Peyer's patch (tissue), 4 donors: ENCODE data around the gene DCDC2B.

Experiments used
- CTCF ChIP-seq, 6 experiments: fragments of 450-650 bp in 4 of 6; fragments of 200-600 bp in 2 of 6; sonication (generic) in 1 of 6; IDR thresholded peaks; one replicate each; pipeline ENCODE4 v1.5.1; 2017 to 2019; ENCODE audit warnings: antibody characterized with exemption in 6 of 6, mild to moderate bottlenecking in 3 of 6, moderate library complexity in 1 of 6
- POLR2A ChIP-seq, 2 donors: fragments of 450-650 bp; IDR thresholded peaks; one replicate each; pipeline ENCODE4 v1.5.1; 2017; ENCODE audit warnings: antibody characterized with exemption in 2 of 2, mild to moderate bottlenecking in 2 of 2, moderate library complexity in 2 of 2

DNA sequence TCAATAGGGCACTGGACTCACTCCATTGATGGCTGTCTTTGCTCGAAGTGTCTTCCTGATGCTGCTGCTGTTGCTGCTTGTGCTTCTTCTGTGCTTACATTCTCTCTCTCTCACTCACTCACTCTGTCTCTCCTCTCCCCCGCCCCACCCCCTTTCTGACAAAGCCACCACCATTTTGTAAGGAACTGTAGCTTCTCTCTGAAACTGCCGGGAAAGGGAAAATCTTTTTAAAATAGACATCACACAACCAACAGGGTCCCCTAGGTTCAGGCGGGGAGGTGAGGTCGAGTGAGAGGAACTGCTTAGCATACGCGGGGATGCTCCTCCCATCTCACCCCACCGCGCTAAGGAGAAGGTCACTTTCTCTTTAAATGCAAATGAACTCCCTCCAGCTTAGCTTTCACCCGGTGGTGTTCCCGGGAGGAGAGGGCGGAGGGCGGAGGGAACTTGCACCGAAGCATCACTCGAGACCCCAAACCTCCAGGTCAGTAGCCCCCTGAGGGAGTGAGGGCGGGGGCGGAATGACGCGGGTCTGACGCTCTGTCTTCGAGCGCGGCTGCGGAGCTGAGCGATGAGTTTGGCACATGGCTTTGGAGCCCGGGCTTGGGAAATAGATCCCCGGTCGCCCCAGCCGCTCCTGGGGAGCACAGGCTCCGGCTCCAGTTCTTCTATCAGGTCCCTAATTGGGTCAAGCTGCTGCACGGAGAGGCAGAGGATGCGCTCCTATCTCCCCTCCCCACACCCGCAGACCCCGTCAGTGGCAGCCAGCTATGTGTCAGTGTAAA is 8.5 kb upstream of the DCDC2B start, which contains the start of gene CCDC28B:
- TF ChIP-seq CTCF (IDR thresholded peaks at IDR 0.05) (no peak), POLR2A (IDR thresholded peaks at IDR 0.05) (no peak)
